Esophagus muscularis mucosa (tissue), 4 donors: ENCODE measurements around the gene ATP1B2.

Experiments
- EP300 ChIP-seq: sonication (generic); formaldehyde crosslinking; IDR thresholded peaks from one replicate; pipeline ENCODE4 v1.6.1; 2017; ENCODE audit warnings: antibody characterized with exemption
- POLR2A ChIP-seq: fragments of 450-650 bp; IDR thresholded peaks from one replicate; pipeline ENCODE4 v1.6.1; 2017; ENCODE audit warnings: antibody characterized with exemption, moderate library complexity, mild to moderate bottlenecking, low read depth
- TF ChIP-seq, protein P1 (sequence below), 3 experiments: fragments of 200-600 bp in 2 of 3; fragments of 450-650 bp in 1 of 3; sonication (generic) in 2 of 3; IDR thresholded peaks; one replicate each; pipeline ENCODE4 v1.5.1; 2017 to 2019; ENCODE audit warnings: antibody characterized with exemption in 3 of 3, mild to moderate bottlenecking in 2 of 3, moderate library complexity in 1 of 3

DNA sequence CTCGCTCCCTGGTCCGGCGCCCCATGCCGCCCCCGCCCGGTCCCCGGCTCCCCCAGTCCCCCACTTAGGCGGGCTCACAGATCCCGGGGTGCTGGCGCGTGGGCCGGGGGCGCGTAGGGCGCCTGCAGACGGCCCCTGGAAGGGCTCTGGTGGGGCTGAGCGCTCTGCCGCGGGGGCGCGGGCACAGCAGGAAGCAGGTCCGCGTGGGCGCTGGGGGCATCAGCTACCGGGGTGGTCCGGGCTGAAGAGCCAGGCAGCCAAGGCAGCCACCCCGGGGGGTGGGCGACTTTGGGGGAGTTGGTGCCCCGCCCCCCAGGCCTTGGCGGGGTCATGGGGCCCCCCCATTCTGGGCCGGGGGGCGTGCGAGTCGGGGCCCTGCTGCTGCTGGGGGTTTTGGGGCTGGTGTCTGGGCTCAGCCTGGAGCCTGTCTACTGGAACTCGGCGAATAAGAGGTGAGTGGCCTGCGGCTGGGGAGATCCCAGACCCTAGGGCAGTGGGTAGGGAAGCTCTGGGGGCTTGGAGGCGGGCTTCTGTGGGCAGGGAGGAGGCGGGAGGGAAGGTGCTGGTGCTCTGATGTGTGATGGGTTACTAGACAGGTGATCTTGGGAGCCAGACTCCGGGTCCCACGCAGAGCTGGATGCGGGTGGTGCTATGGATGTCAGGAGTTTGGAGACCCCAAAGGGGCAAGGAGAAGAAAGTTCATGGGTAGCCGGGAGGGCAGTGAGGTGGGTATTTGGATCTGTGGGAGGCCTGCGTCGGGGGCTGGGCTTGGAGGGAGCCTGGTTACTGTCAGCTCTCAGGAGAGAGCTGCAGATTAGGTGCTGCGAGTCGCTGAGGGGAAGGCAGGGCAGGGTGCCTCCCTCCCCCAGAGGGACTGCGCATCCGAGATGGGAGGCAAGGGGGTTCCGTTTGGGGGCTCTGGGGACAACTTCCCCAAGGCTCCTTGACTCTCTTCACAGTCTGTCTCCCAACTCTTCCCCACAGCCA is 54.8 kb downstream of the ATP1B2 start:
- TF ChIP-seq, protein P1, sequence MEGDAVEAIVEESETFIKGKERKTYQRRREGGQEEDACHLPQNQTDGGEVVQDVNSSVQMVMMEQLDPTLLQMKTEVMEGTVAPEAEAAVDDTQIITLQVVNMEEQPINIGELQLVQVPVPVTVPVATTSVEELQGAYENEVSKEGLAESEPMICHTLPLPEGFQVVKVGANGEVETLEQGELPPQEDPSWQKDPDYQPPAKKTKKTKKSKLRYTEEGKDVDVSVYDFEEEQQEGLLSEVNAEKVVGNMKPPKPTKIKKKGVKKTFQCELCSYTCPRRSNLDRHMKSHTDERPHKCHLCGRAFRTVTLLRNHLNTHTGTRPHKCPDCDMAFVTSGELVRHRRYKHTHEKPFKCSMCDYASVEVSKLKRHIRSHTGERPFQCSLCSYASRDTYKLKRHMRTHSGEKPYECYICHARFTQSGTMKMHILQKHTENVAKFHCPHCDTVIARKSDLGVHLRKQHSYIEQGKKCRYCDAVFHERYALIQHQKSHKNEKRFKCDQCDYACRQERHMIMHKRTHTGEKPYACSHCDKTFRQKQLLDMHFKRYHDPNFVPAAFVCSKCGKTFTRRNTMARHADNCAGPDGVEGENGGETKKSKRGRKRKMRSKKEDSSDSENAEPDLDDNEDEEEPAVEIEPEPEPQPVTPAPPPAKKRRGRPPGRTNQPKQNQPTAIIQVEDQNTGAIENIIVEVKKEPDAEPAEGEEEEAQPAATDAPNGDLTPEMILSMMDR (IDR thresholded peaks at IDR 0.05) = no peak
- TF ChIP-seq POLR2A = no peak
- TF ChIP-seq EP300 = no peak
